GM20000 (cell line): ENCODE measurements around the gene ROR1.

Experiments
- DNase-seq: peaks from one replicate; pipeline ENCODE4 v3.0.0; 2012; ENCODE audit warnings: low spot score
- TF ChIP-seq, protein P1 (sequence below): IDR thresholded peaks from 2 replicates; pipeline ENCODE4 v1.5.1; 2012; ENCODE audit warnings: mild to moderate bottlenecking, control low read depth; ENCODE audit errors: extremely low read depth, missing control alignments

ROR1 gene

DNA sequence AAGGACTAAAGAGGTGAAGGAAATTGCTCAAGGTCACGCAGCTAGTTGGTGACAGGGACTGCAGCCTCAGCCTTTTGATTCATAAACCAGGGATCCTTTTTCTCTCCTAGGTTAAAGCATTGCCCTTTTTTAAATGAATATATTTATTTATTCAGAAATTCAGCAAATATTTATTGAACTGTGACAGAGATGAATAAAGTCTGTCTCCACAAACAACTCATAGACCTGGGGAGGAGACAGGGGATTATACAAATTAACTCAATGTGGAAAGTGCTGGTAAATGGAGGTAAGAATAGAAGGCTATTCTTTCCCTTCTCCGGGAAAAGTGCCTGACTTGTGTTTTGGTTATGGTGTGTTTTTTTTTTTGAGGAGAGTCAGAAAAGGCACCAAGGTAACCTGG is 110.7 kb downstream of the ROR1 start:
- no peak for DNase-seq
- TF ChIP-seq, protein P1, sequence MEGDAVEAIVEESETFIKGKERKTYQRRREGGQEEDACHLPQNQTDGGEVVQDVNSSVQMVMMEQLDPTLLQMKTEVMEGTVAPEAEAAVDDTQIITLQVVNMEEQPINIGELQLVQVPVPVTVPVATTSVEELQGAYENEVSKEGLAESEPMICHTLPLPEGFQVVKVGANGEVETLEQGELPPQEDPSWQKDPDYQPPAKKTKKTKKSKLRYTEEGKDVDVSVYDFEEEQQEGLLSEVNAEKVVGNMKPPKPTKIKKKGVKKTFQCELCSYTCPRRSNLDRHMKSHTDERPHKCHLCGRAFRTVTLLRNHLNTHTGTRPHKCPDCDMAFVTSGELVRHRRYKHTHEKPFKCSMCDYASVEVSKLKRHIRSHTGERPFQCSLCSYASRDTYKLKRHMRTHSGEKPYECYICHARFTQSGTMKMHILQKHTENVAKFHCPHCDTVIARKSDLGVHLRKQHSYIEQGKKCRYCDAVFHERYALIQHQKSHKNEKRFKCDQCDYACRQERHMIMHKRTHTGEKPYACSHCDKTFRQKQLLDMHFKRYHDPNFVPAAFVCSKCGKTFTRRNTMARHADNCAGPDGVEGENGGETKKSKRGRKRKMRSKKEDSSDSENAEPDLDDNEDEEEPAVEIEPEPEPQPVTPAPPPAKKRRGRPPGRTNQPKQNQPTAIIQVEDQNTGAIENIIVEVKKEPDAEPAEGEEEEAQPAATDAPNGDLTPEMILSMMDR, result no peak

DNA sequence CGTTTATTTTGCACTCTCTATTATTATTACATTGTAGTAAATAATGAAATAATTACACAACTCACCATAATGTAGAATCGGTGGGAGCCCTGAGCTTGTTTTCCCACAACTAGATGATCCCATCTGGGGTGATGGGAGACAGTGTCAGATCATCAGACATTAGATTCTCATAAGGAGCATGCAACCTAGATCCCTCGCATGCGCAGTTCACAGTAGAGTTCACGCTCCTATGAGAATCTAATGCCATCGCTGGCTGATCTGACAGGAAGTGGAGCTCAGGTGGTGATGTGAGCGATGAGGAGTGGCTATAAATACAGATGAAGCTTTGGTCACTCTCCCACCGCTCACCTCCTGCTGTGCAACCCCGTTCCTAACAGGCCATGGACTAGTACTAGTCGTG is 112.1 kb downstream of the ROR1 start:
- no peak for DNase-seq
- TF ChIP-seq, protein P1, result no peak

DNA sequence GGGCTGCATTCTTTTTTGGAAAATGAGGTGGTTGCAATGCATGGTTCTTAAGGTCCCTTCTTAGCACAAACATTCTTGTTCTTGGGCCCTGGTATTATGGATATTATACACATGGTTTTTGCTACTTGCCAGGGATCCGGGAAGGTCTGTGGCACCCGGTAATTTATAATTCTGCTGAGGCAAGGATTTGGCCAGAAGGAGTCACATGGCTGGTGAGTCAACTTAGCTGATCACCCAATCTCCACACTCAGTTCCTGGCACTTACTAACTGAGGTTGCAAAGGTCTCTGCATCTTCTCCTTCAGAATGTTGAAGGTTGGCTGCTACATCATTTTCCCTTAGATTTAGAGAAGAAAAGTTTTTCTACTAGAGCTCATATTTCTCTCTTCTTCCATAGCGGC is 112.5 kb downstream of the ROR1 start:
- DNase-seq, result no peak
- TF ChIP-seq, protein P1, result no peak

DNA sequence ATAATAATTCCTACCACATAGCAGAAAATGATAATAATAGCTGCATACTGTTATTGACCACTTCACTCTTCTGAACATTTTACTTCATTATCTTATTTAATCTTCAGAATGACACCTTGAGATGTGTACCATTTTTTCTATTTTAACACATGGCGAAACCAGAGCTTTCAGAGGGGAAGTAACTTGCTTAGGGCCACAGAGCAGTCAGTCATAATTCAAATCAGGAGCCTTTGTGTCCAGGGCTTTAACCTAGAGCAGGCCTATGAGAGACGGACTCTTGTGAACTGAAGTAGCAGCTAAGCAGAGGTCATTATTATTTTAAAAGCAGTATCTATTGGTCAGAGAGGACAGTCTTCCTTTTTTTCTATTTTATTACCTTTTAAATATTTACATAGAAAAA is 114.0 kb downstream of the ROR1 start:
- DNase-seq, result no peak
- TF ChIP-seq, protein P1, result no peak

GRCh38 chr1:63888984-63889383 is 115.2 kb downstream of the ROR1 start:
- DNase-seq, result no peak
- TF ChIP-seq, protein P1, result no peak

DNA sequence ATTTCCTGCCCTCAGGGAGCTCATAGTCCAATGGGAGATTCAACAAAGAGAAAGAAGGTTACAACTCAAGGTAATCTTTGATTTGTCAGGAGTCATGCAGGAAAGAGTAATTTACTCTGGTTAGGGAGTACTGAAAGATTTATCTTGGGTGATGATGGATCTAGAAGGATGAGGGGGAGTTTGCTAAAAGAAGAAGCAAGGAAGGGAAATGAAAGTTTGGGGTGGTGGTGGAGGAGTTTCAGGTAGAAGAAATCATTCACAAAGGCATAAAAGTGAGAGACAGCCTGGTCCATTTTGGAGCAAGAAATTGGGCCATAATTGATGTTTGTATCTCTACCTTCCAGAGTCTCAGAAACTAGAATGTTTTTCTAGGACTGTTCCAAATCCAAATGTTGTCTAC is 116.7 kb downstream of the ROR1 start:
- no peak for DNase-seq
- TF ChIP-seq, protein P1, result no peak

- TF ChIP-seq, protein P1, result no peak
- no peak for DNase-seq
These were observed 117.4 kb downstream of the ROR1 start for GRCh38 chr1:63891060-63891690.
